Right renal pelvis (tissue), 4 donors: Measurements from ENCODE around the gene KRT86. TPM values are rescaled to one million over a fixed set of nuclear protein-coding genes. Genes with fewer than 3 reads are reported as not detected.
A peak's percentile ranks its signal among the peaks of the same experiment; 100 is the strongest.
"Not testable (repeated sequence)": the region's sequence is repeated elsewhere in the genome, so short reads cannot be mapped to it uniquely, and the experiment has no call there.

ENCODE experiments used
- DNase-seq, 4 donors: peaks; one replicate each; pipeline ENCODE4 v3.0.0-alpha.2; 2013; ENCODE audit warnings: low read depth in 4 of 4, low spot score in 3 of 4, missing footprints in 1 of 4
- polyA plus RNA-seq, 4 donors: library from polyadenylated mRNA; unstranded; fragments of 120-200 nt; gene quantifications; one replicate each; pipeline ENCODE4 v1.2.1, GENCODE V29; 2013; ENCODE audit not compliant: insufficient read length in 4 of 4

Gene KRT86
- polyA plus RNA-seq, 4 donors = 0.07 to 0.13 TPM; not detected in 2

DNA sequence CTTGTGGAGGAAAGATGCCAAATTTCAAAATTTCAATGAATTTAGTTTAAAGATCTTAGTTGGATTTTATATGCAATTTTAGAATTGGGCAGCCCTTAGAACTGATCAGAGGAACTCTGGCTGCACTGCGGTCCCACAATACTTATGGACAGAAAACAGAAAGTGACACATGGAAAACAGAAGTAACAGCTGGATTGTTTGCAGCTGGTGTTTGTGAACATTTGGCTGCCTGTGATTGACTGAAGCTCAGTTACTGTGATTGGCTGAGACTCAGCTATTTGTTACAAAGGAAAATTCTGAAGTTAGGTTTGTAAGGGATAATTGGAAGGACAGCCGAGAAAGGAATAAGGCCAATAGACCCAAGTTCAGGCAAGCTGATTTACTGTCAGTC lies 10.0 kb upstream of the KRT86 start:
- DNase-seq = no peak

DNA sequence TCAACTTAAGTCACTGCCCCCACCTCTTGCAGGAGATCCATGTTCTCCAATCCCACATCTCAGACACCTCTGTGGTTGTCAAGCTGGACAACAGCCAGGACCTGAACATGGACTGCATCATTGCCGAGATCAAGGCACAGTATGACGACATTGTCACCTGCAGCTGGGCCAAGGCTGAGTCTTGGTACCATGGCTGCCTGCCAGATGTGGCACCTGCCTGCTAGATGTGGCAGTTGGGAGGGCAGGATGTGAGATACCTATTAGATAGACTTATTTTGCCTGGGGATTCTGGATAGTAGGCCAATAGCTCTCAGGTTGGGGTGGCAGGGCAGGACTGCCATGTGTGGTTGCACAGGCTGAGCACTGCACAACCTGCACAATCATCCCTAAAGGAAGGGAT lies 7.9 kb upstream of the KRT86 start:
- DNase-seq = no peak

DNA sequence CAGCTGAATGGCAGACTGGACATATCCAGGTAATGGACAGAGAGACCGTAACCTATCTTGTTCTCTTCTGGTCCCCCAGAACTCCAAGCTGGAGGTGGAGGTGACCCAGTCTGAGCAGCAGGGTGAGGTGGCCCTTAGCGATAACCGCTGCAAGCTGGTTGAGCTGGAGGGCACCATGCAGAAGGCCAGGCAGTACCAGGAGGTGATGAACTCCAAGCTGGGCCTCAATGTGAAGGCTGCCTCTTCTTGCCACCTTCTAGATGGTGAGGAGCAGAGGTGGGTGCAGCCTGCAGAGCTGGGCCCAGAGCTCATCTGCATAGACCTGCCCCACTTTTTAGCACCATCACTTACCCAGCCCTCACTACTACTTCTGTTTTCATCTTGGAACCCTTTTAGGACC lies 7.2 kb upstream of the KRT86 start:
- no peak for DNase-seq

- DNase-seq = no peak
Measured at GRCh38 chr12:52267699-52268098, 6.7 kb upstream of the KRT86 start.

DNA sequence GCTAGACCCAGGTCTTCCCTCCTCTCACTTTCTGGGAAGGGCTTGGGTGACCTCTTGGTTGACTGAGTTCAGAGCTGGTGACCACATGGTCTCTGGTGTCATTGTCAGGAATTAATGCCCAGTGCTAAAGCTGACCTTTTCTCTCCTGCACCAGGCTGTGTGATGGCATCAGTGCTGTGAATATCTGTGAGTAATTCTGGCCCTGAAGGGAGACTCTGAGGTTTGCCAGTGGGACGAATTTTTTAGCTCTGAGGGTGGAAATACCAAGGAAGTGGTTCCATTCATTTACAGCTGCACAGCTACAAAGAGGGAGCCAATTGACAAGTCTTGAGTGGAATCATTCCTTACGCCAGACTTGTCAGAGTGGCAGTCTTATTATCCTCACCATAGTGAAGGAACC lies 6.2 kb upstream of the KRT86 start:
- DNase-seq = no peak

- no peak for DNase-seq
Measured at GRCh38 chr12:52270541-52271070, 3.8 kb upstream of the KRT86 start.

GRCh38 chr12:52271158-52271557 lies 3.3 kb upstream of the KRT86 start:
- DNase-seq = no peak

DNA sequence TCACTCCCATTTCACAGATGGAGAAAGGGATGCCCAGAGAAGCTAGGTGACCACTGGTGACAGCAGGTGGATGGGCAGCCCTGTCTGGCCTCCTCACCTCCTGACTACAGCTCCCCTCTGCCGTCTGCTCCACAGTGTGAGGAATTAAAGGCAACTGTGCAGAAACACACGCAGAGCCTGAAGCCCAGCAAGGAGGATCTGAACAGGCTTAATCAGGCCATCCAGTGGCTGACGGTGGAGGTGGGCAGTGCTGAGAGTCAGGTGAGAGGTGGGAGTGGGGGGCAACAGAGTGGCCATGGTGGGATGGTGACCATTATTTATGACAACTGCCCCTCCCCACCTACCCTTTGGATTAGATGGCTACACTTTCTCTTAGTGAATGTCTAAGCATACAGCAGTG lies 1.2 kb downstream of the KRT86 start:
- no peak for DNase-seq

DNA sequence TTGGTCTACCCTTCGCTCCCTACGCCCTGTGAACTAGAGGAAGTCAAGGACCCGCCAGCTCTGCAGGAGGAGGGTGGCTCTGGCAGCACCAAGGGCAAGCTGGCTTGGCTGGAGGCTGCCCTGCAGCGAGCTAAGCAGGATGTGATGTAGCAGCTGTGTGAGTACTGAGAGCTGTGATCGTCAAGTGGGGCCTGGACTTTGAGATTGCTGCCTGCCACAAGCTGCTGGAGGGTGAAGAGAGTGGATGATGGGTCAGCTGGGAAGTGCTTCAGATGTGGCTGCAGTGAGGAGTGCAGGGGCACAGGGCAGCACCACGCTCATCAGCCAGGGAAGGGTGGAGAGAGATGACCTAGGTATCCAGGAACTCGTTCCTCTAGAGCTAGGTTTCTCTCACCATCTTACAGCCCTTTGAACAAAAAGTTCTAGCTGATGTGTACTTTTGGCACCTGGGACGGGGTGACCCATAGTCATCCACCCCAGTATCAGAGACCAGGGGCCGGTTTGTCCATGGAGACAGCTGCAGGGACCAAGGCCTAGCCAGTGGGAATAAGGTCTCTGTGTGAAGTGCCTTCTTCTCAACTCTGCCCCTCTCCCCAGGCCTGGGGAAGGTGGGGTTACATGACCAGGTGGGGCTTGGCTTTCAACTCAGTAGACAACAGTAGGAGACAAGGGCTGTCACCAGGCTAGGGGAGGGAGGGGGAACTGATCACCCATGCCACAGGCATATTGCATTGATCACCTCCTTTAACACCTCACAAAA lies 3.2 kb downstream of the KRT86 start:
- no peak for DNase-seq

GRCh38 chr12:52278575-52279421 lies 4.4 kb downstream of the KRT86 start:
- peak in 2 of 4 donors; percentile 57 to 74 for DNase-seq

- DNase-seq = no peak
Measured at GRCh38 chr12:52279422-52280318, 5.2 kb downstream of the KRT86 start.

DNA sequence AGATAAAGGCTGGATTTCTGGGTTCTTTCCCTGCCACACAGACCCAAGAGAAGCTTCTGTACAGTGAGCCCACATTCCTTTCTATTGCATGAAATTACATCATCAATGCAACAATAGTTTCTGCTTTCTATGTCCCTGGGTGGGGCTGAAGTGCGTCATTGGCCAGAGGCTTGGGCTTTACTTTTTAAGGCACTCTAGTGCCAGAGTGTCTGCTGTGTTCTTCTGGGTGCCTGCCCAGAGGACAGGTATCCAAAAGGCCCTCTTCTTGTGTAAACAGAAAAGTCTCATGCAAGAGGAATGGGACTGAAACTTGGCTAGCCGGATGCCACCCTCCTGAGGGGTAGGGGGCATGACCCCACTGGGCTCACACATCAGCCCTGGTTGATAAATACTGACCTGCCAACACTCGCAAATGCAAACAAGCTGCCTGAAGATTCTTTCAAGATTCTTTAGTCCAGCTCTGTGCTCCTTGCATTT lies 5.9 kb downstream of the KRT86 start:
- DNase-seq = no peak

DNA sequence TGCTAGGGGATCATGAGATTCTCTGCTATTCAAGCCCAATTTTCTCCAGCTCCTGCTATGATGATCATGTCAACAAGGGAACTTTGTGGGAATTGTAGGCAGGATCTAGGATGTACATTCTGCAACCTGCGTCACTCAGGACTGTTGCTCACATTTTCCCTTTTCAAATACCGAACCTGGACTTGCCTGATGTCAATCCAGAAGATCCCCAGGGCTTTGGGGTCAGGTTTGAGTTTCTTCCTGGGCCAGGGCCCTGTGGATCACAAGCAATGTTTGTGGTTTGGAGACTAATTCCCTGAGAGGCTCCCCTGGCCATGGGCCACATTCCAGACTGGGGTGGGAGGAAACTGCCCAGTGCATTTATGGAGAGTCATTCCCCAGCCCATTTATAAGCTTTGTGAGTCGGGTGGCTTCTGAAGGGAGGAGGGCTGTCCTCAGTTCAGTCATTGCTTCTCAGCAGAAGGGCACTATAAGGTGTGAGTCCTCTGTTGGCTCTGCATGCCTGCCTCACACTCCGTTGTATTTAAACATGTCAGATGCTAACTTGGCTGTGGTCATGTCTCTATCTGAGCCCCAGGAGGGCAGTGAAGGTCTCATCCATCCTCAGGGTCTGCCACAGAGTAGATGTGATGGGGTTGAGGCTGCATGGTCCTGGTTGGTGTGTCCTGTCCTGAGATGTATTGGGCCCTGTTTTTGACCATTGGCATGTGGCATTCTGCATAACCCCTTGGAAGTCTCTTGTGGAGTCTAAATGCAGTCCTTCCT lies 6.5 kb downstream of the KRT86 start:
- no peak for DNase-seq

DNA sequence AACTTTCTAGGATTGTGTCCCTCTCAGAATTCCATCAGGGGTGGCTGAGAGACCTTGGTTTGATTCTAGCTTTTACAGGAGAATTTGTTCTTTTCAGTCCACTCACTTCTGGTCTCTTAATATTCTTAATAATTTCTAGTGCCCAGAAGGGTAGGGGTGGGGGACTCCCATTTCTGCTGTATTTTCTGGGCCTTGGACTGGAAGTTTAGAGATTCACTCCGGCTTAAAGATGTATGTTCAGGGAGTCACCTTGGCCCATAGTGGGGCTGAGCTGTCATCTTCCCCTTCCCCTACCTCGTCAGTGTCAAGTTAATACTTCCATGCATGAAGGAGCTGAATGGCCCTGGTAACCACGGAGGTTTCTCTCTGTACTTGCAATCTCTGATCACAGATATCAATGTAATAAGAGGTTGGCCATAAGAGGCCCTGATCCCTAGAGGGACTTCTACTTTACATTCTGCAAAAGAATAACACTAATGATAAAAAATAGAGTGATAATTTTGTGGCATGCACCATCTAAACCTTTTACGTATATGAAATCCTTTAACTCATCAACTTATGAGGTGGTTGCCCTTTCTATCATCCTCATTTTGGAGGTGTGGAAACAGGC lies 10.2 kb downstream of the KRT86 start:
- DNase-seq = no peak

- no peak for DNase-seq
Measured at GRCh38 chr12:52285172-52285745, 10.8 kb downstream of the KRT86 start.

DNA sequence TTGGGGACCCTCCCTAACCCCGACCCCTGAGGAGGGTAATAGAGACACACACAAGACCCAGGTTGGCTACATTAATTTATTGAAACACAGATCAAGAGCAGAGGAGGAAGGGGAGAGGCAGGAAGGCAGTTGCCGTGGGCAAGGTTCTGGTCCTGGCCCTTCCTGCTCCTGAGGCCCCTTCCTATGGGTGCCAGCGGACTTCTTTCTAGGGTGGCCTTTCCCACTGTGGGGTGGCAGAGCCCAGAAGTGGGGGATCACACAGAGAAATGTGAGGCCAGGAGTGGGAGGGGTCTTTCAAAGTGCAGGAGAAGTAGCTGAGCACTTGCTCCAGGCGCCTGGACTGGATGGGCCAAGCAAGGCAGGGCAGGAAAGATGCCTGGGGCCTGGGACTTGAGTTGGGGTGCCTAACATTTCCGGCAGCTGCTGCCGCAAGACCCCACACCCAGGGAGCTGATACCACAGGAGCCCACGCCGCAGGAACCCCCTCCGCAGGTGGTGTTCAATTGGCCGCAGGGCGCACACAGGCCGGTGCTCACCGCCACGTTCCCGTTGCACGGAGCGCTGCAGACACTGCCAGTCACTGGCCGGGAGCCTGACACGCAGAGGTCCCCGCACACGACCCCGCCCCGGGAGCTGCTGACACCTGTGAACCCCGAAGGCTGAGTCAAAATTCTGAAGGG lies 11.5 kb downstream of the KRT86 start:
- no peak for DNase-seq

DNA sequence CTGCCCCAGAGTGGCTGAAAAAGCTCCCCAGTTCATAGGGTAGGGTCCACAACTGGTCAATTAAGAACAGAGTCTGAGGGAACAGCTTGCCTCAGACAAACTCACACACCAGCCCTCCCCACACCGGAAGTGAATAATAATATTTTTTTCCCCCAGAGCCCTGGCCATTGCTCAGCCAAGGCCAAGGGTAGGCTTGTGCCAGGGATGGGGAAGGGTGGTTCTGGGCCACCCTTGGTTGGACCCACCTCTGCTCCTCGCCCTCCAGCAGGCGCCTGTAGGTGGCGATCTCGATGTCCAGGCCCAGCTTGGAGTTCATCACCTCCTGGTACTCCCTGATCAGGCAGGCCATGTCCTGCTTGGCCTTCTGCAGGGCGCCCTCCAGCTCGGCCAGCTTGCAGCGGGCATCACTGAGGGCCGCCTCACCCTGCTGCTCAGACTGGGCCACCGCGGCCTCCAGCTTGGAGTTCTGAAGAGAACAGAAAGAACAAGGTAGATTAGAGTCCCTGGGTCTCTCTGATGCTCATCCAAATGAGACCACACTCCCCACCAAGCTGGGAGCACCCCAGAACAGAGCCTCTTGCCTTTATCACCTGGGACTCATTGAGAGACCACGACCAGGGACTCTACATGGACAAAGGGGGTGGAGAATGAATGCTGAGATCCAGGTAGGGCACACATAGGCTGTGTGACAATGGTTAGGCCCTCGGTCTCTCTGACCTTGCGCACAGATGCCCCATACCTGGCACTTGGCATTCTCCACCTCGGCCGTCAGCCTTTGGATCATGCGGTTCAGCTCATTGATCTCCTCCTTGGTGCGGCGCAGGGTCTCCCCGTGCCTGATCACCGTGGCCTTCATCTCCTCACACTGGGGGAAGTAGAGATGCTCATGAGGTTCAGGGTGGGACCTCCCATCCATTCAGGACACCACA lies 12.7 kb downstream of the KRT86 start:
- not testable (repeated sequence) for DNase-seq
